ENCODE measurements around the gene RNF130. TPM values are rescaled to one million over a fixed set of nuclear protein-coding genes. Genes with fewer than 3 reads are reported as not detected.

The RNF130 gene
- total RNA-seq, 4 donors from 2014 or later = 55.0 to 121 (median 69.4) TPM

GRCh38 chr5:180109920-180110319 is 38.4 kb upstream of the RNF130 start:
- WGBS, 2 donors = 71 to 83% methylated on average over 9 of the region's 9 CpGs
- no peak for DNase-seq
- Histone ChIP-seq H3K36me3 (no peaks in the 10 kb centered on the region), H3K27ac (no peak overlapping the region), H3K4me1 (no peaks in the 10 kb centered on the region), H3K9me3 (no peaks in the 10 kb centered on the region), H3K27me3 (no peaks in the 10 kb centered on the region), H3K4me3 (replicated peaks in 1 of 3) (no peak overlapping the region)
- intact Hi-C loops (cut with DNase I) = loop anchor here (10.0 kb wide), 1 partner anchor 215 kb away; no protein-coding TSS in a partner anchor
- TF ChIP-seq, protein P1, sequence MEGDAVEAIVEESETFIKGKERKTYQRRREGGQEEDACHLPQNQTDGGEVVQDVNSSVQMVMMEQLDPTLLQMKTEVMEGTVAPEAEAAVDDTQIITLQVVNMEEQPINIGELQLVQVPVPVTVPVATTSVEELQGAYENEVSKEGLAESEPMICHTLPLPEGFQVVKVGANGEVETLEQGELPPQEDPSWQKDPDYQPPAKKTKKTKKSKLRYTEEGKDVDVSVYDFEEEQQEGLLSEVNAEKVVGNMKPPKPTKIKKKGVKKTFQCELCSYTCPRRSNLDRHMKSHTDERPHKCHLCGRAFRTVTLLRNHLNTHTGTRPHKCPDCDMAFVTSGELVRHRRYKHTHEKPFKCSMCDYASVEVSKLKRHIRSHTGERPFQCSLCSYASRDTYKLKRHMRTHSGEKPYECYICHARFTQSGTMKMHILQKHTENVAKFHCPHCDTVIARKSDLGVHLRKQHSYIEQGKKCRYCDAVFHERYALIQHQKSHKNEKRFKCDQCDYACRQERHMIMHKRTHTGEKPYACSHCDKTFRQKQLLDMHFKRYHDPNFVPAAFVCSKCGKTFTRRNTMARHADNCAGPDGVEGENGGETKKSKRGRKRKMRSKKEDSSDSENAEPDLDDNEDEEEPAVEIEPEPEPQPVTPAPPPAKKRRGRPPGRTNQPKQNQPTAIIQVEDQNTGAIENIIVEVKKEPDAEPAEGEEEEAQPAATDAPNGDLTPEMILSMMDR (IDR thresholded peaks at IDR 0.05) = no peak
- TF ChIP-seq POLR2A (IDR thresholded peaks at IDR 0.05) = no peak

DNA sequence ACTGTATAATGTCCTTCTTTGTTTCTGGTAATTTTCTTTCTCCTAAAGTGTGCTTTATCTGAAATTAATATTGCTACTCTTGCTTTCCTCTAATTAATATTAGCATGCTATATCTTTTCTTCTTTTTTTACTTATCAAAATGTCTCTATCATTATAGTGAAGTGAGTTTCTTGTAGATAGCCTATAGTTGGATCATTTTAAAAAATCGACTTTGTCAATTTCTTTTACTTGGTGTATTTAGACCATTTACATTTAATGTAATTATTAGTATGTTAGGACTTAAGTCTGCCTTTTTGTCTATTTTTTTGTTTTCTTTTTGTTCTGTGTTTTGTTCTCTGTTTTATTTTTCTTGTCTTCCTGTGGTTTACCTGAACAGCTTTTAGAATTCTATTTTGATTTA is 35.4 kb upstream of the RNF130 start:
- no peak for DNase-seq
- H3K27me3 ChIP-seq = no peaks in the 10 kb centered on the region
- H3K9me3 ChIP-seq = no peaks in the 10 kb centered on the region
- 97 to 98% methylated on average over 1 of the region's 1 CpG for WGBS, 2 donors
- no peaks in the 10 kb centered on the region for H3K36me3 ChIP-seq
- no peak for TF ChIP-seq POLR2A (IDR thresholded peaks at IDR 0.05)
- TF ChIP-seq, protein P1 (IDR thresholded peaks at IDR 0.05) = no peak
- intact Hi-C loops (cut with DNase I) = no loop called here
- H3K27ac ChIP-seq = no peak overlapping the region
- H3K4me1 ChIP-seq = no peaks in the 10 kb centered on the region
- H3K4me3 ChIP-seq (replicated peaks in 1 of 3) = no peak overlapping the region

- no peak overlapping the region for H3K4me3 ChIP-seq (replicated peaks in 1 of 3)
- TF ChIP-seq POLR2A (IDR thresholded peaks at IDR 0.05) = no peak
- TF ChIP-seq, protein P1 (IDR thresholded peaks at IDR 0.05) = no peak
- no peaks in the 10 kb centered on the region for H3K36me3 ChIP-seq
- DNase-seq = no peak
- no peaks in the 10 kb centered on the region for H3K4me1 ChIP-seq
- 90 to 92% methylated on average over 5 of the region's 5 CpGs for WGBS, 2 donors
- H3K27ac ChIP-seq = no peak overlapping the region
- intact Hi-C loops (cut with DNase I) = no loop called here
- no peaks in the 10 kb centered on the region for H3K9me3 ChIP-seq
- no peaks in the 10 kb centered on the region for H3K27me3 ChIP-seq
Observed at GRCh38 chr5:180105827-180106312, 34.3 kb upstream of the RNF130 start.

GRCh38 chr5:180104168-180104530 is 32.6 kb upstream of the RNF130 start:
- DNase-seq = no peak
- intact Hi-C loops (cut with DNase I) = no loop called here
- 90 to 96% methylated on average over 3 of the region's 3 CpGs for WGBS, 2 donors
- Histone ChIP-seq H3K4me3 (replicated peaks in 1 of 3) (no peak overlapping the region), H3K4me1 (no peaks in the 10 kb centered on the region), H3K9me3 (no peaks in the 10 kb centered on the region), H3K27me3 (no peaks in the 10 kb centered on the region), H3K36me3 (no peaks in the 10 kb centered on the region), H3K27ac (no peak overlapping the region)
- no peak for TF ChIP-seq POLR2A (IDR thresholded peaks at IDR 0.05)
- TF ChIP-seq, protein P1 (IDR thresholded peaks at IDR 0.05) = no peak

DNA sequence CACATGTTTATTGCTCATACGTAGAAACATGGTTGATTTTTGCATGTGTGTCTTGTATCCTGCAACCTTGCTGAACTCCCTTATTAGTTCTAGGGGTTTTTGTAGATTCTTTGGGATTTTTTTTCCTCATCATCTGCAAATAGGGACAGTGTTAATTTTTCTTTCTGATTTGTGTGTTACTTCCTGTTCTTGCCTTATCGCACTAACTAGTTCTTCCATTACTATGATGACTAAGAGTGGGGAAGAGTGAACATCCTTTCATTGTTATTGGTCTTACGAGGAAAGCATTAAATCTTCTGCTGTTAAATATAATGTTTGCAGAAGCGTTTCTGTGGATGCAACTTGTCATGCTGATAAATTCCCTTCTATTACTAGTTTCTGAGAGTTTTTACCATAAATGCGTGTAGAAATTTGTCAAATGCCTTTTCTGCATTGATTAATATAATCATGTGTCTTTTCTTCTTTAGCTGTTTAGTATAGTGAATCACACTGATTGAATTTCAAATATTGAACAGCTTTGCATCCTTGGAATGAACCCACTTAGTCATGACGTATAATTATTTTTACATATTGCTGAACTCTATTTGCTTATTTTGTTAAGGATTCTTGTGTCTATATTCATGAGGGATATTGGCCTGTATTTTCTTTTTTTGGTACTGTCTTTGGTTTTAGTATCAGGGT is 32.1 kb upstream of the RNF130 start:
- no peaks in the 10 kb centered on the region for H3K36me3 ChIP-seq
- H3K4me1 ChIP-seq = no peaks in the 10 kb centered on the region
- intact Hi-C loops (cut with DNase I) = no loop called here
- WGBS, 2 donors = 87 to 89% methylated on average over 6 of the region's 6 CpGs
- no peak overlapping the region for H3K27ac ChIP-seq
- TF ChIP-seq, protein P1 (IDR thresholded peaks at IDR 0.05) = no peak
- no peak for TF ChIP-seq POLR2A (IDR thresholded peaks at IDR 0.05)
- no peaks in the 10 kb centered on the region for H3K27me3 ChIP-seq
- H3K4me3 ChIP-seq (replicated peaks in 1 of 3) = no peak overlapping the region
- DNase-seq = no peak
- H3K9me3 ChIP-seq = no peaks in the 10 kb centered on the region
